A673 (cell line): ENCODE results near the gene EEFSEC. TPM values are rescaled to one million over a fixed set of nuclear protein-coding genes. Genes with fewer than 3 reads are reported as not detected.

Experiments used
- BruUV-seq: library from RNA; stranded (reverse); fragments of 400-500 nt; replicated peaks from 2 replicates; lab custom pipeline; 2021; lab: Mats Ljungman, UMichigan
- CTCF ChIA-PET: fragments of 300-600 bp; sonication (Branson Sonifier 250); formaldehyde crosslinking; loops from one replicate; lab custom pipeline; 2022; ENCODE audit warnings: antibody characterized with exemption; lab: Charles Lee
- POLR2A ChIA-PET: fragments of 300-600 bp; sonication (Branson Sonifier 250); formaldehyde crosslinking; loops from one replicate; lab custom pipeline; 2022; ENCODE audit warnings: antibody characterized with exemption; ENCODE audit not compliant: low non-redundant PET; lab: Charles Lee
- DNase-seq: peaks from one replicate; pipeline ENCODE4 v3.0.0-alpha.2; 2015; ENCODE audit warnings: low spot score
- H3K27ac ChIP-seq: fragments of 200-600 bp; sonication (generic); 2 replicates; pipeline ENCODE4 v1.5.1; 2016; ENCODE audit warnings: mixed run types, low read depth, mild to moderate bottlenecking, mixed read lengths, antibody characterized with exemption, low read length; ENCODE audit not compliant: poor library complexity, severe bottlenecking
- H3K27me3 ChIP-seq: fragments of 200-600 bp; sonication (generic); replicated peaks from 2 replicates; pipeline ENCODE4 v1.6.1; 2017; ENCODE audit warnings: mixed run types, low read depth, mild to moderate bottlenecking, mixed read lengths, antibody characterized with exemption, low read length; ENCODE audit not compliant: insufficient read depth, poor library complexity
- H3K36me3 ChIP-seq: fragments of 200-600 bp; sonication (generic); 2 replicates; pipeline ENCODE4 v1.6.1; 2016; ENCODE audit warnings: mixed run types, mild to moderate bottlenecking, mixed read lengths, antibody characterized with exemption, low read length; ENCODE audit not compliant: insufficient read depth, poor library complexity, severe bottlenecking
- H3K4me1 ChIP-seq: fragments of 200-600 bp; sonication (generic); 2 replicates; pipeline ENCODE4 v1.6.1; 2017; ENCODE audit warnings: mixed run types, mild to moderate bottlenecking, mixed read lengths, antibody characterized with exemption, low read length; ENCODE audit not compliant: insufficient read depth, poor library complexity, severe bottlenecking
- H3K4me3 ChIP-seq: fragments of 200-600 bp; sonication (generic); 2 replicates; pipeline ENCODE4 v1.5.1; 2016; ENCODE audit warnings: low read depth, mixed run types, mild to moderate bottlenecking, mixed read lengths, low read length; ENCODE audit not compliant: poor library complexity, severe bottlenecking
- H3K9me3 ChIP-seq: fragments of 200-600 bp; sonication (generic); 2 replicates; pipeline ENCODE4 v1.6.1; 2016; ENCODE audit warnings: mixed run types, low read depth, mild to moderate bottlenecking, mixed read lengths, antibody characterized with exemption, low read length; ENCODE audit not compliant: poor library complexity, severe bottlenecking
- CTCF ChIP-seq: fragments of 300-800, 200-600 bp; sonication (generic); conservative IDR thresholded peaks from 2 replicates; pipeline ENCODE4 v1.5.1; 2017; ENCODE audit warnings: low read depth, mild to moderate bottlenecking, antibody characterized with exemption, low read length, moderate library complexity, mixed read lengths
- EZH2 ChIP-seq: fragments of 200-600 bp; sonication (generic); IDR thresholded peaks from 2 replicates; pipeline ENCODE4 v1.6.1; 2017; ENCODE audit warnings: borderline replicate concordance, low read depth, mild to moderate bottlenecking, mixed read lengths, antibody characterized with exemption, low read length; ENCODE audit not compliant: poor library complexity, severe bottlenecking
- intact Hi-C: fragments of 100-400 bp; cut with micrococcal nuclease; formaldehyde crosslinking; loops from one replicate; pipeline ENCODE4 v1.10.0; 2022; ENCODE audit not compliant: unreplicated experiment
- total RNA-seq: library from RNA; stranded (reverse); gene quantifications from 2 replicates; pipeline ENCODE4 v1.2.3, GENCODE V29; 2021

The EEFSEC gene
- total RNA-seq, 1 experiment from 2014 or later: 19.7 TPM

DNA sequence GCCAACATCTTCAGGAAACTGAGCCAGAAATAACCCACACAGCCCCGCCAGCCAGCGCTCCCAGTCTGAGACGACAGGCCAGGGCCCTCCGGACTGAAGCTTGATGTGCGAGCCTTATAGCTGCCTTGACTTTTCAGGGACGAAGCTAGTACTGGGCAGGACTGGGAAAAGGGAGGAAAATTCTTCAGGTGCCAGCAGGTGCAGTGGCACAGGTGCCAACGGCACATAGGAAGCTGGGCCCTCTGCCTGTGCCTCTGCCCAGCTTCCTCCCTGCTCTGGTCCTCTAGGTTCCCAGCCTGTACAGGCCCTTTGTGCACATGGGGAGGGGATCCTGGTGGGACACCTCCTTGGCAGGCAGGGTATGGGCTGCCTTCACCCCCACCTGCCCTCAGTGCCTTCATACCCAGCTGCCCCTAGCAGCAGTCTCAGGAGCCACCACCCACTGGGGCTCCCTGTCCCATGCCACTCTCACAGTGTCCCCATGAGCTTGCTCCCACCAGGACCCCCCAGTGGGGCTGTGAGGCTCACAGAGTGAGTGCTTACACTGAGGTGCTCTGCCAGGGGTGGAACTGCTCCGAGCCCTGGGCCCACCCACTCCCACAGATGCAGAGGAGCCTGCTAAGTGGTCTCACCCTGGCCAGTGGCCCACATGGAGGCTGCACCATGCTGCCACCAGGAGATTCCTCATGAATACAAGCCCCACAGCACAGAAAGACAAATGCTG is 252.4 kb downstream of the EEFSEC start:
- no peaks in the 10 kb centered on the region for H3K27me3 ChIP-seq
- H3K4me3 ChIP-seq: no peak overlapping the region
- no TSS peak for BruUV-seq
- TF ChIP-seq EZH2: no peak
- TF ChIP-seq CTCF: no peak
- H3K36me3 ChIP-seq: no peaks in the 10 kb centered on the region
- H3K4me1 ChIP-seq: no peaks in the 10 kb centered on the region
- POLR2A ChIA-PET: no interaction called here
- no peak for DNase-seq
- no peak overlapping the region for H3K27ac ChIP-seq
- CTCF ChIA-PET: no interaction called here
- H3K9me3 ChIP-seq: no peaks in the 10 kb centered on the region
- intact Hi-C loops: no loop called here

GRCh38 chr3:128407247-128407646 is 254.0 kb downstream of the EEFSEC start:
- no peaks in the 10 kb centered on the region for H3K9me3 ChIP-seq
- ChIA-PET CTCF (no interaction called here), POLR2A (no interaction called here)
- TF ChIP-seq EZH2 (no peak), CTCF (no peak)
- no peak overlapping the region for H3K27ac ChIP-seq
- H3K4me3 ChIP-seq: no peak overlapping the region
- no peaks in the 10 kb centered on the region for H3K4me1 ChIP-seq
- intact Hi-C loops: no loop called here
- H3K36me3 ChIP-seq: no peaks in the 10 kb centered on the region
- no TSS peak for BruUV-seq
- DNase-seq: no peak
- no peaks in the 10 kb centered on the region for H3K27me3 ChIP-seq

- BruUV-seq: no TSS peak
- ChIA-PET CTCF (no interaction called here), POLR2A (no interaction called here)
- no peak overlapping the region for H3K27ac ChIP-seq
- H3K9me3 ChIP-seq: no peaks in the 10 kb centered on the region
- no peak for TF ChIP-seq CTCF
- no peak for TF ChIP-seq EZH2
- H3K36me3 ChIP-seq: no peaks in the 10 kb centered on the region
- no peaks in the 10 kb centered on the region for H3K27me3 ChIP-seq
- no peak for DNase-seq
- intact Hi-C loops: no loop called here
- H3K4me3 ChIP-seq: no peak overlapping the region
- no peaks in the 10 kb centered on the region for H3K4me1 ChIP-seq
Observed at GRCh38 chr3:128408012-128408692, 254.9 kb downstream of the EEFSEC start.
